Lung (tissue), 12 donors: Measurements from ENCODE around the gene MED14. TPM values are rescaled to one million over a fixed set of nuclear protein-coding genes. Genes with fewer than 3 reads are reported as not detected.

Experiments
- ATAC-seq: fragments of 200-7000 bp; cut with Tn5 transposase; one replicate; pipeline ENCODE4 v1.9.1; 2020; ENCODE audit warnings: moderate number of reproducible peaks; ENCODE audit not compliant: insufficient read depth, low FRiP score
- DNase-seq, 3 donors: peaks; one replicate each; pipeline ENCODE4 v3.0.0-alpha.2; 2013 to 2017
- H3K27ac ChIP-seq, 2 donors: one replicate each; pipeline ENCODE4 v1.5.1; 2013; ENCODE audit warnings: mild to moderate bottlenecking in 2 of 2, moderate library complexity in 2 of 2, control low read depth in 1 of 2, inconsistent platforms in 1 of 2, low read depth in 1 of 2, low read length in 1 of 2
- H3K27me3 ChIP-seq, 3 donors: one replicate each; pipeline ENCODE4 v1.5.1; 2013; ENCODE audit warnings: low read length in 2 of 3; ENCODE audit not compliant: control insufficient read depth in 3 of 3, insufficient read depth in 3 of 3
- H3K36me3 ChIP-seq, 4 donors: one replicate each; pipeline ENCODE4 v1.5.1; 2013; ENCODE audit warnings: low read length in 4 of 4, mild to moderate bottlenecking in 1 of 4, moderate library complexity in 1 of 4; ENCODE audit not compliant: control insufficient read depth in 4 of 4, insufficient read depth in 4 of 4
- H3K4me1 ChIP-seq, 5 donors: one replicate each; pipeline ENCODE4 v1.5.1; 2013; ENCODE audit warnings: low read length in 5 of 5, mild to moderate bottlenecking in 2 of 5, moderate library complexity in 1 of 5; ENCODE audit not compliant: control insufficient read depth in 5 of 5, insufficient read depth in 5 of 5
- H3K4me3 ChIP-seq: one replicate; pipeline ENCODE4 v1.5.1; 2013; ENCODE audit warnings: mild to moderate bottlenecking, control low read depth, moderate library complexity
- H3K9ac ChIP-seq, 2 donors: one replicate each; pipeline ENCODE4 v1.5.1; 2013; ENCODE audit warnings: low read length in 2 of 2, control low read depth in 1 of 2; ENCODE audit not compliant: insufficient read depth in 1 of 2
- H3K9me3 ChIP-seq, 4 donors: one replicate each; pipeline ENCODE4 v1.5.1; 2013; ENCODE audit warnings: low read length in 3 of 4, mild to moderate bottlenecking in 1 of 4, moderate library complexity in 1 of 4; ENCODE audit not compliant: control insufficient read depth in 4 of 4, insufficient read depth in 3 of 4
- WGBS, 2 donors: extraction: QIAGEN DNeasy Blood & Tissue Kit; methylation state at CpG; one replicate each; pipeline ENCODE4 v1.1.7; 2013; 5-methylcytosine and 5-hydroxymethylcytosine counted together
- polyA plus RNA-seq, 2 donors: library from polyadenylated mRNA; stranded (reverse); fragments of 200-250 nt; gene quantifications; one replicate each; pipeline ENCODE4 v1.2.1, GENCODE V29; 2013
- total RNA-seq, 2 donors: library from RNA; depleted of rRNA in 1 of 2; stranded (reverse); fragments of >200 nt in 1 of 2; gene quantifications; one replicate each; pipeline ENCODE4 v1.2.1, GENCODE V29; 2014 to 2021
- TF ChIP-seq, protein P1 (sequence below): IDR thresholded peaks from 2 replicates; pipeline ENCODE4 v1.5.1; 2012; ENCODE audit warnings: mild to moderate bottlenecking; ENCODE audit errors: control extremely low read depth, extremely low read depth
- donor health status: control.
- donor health status: control.
- donor health status: Bipolar disorder and iron deficiency.
- donor health status: healthy.
- donor health status: DM: yes; HTN: yes; CAD: no.

Gene MED14
- total and polyA plus RNA-seq, 4 donors: 9.1 to 41.1 (median 25.6) TPM

- ATAC-seq (no peak), DNase-seq (no peak)
- Histone ChIP-seq H3K27me3 (peaks cover 0 to 9% (median 5%) of the 10 kb centered on the region in 3 donors), H3K9ac (no peak overlapping the region), H3K4me1 (no peaks in the 10 kb centered on the region), H3K9me3 (no peaks in the 10 kb centered on the region), H3K4me3 (no peak overlapping the region), H3K27ac (no peak overlapping the region), H3K36me3 (no peaks in the 10 kb centered on the region)
- TF ChIP-seq, protein P1, sequence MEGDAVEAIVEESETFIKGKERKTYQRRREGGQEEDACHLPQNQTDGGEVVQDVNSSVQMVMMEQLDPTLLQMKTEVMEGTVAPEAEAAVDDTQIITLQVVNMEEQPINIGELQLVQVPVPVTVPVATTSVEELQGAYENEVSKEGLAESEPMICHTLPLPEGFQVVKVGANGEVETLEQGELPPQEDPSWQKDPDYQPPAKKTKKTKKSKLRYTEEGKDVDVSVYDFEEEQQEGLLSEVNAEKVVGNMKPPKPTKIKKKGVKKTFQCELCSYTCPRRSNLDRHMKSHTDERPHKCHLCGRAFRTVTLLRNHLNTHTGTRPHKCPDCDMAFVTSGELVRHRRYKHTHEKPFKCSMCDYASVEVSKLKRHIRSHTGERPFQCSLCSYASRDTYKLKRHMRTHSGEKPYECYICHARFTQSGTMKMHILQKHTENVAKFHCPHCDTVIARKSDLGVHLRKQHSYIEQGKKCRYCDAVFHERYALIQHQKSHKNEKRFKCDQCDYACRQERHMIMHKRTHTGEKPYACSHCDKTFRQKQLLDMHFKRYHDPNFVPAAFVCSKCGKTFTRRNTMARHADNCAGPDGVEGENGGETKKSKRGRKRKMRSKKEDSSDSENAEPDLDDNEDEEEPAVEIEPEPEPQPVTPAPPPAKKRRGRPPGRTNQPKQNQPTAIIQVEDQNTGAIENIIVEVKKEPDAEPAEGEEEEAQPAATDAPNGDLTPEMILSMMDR: no peak
- 52 to 89% methylated on average over 2 to 4 of the region's 4 CpGs for WGBS, 2 donors
Observed at GRCh38 chrX:40612511-40612910, 122.8 kb downstream of the MED14 start.

GRCh38 chrX:40607381-40607780 is 128.0 kb downstream of the MED14 start:
- no peak for ATAC-seq
- no peaks in the 10 kb centered on the region for H3K36me3 ChIP-seq
- H3K9me3 ChIP-seq: no peaks in the 10 kb centered on the region
- H3K27me3 ChIP-seq: peaks cover 0 to 23% (median 10%) of the 10 kb centered on the region in 3 donors
- TF ChIP-seq, protein P1: no peak
- DNase-seq: peak in 2 of 3 donors; percentile 14 to 37
- H3K27ac ChIP-seq: no peak overlapping the region
- H3K4me3 ChIP-seq: no peak overlapping the region
- no peaks in the 10 kb centered on the region for H3K4me1 ChIP-seq
- no peak overlapping the region for H3K9ac ChIP-seq
- WGBS, 2 donors: 67 to 73% methylated on average over 3 of the region's 3 CpGs

DNA sequence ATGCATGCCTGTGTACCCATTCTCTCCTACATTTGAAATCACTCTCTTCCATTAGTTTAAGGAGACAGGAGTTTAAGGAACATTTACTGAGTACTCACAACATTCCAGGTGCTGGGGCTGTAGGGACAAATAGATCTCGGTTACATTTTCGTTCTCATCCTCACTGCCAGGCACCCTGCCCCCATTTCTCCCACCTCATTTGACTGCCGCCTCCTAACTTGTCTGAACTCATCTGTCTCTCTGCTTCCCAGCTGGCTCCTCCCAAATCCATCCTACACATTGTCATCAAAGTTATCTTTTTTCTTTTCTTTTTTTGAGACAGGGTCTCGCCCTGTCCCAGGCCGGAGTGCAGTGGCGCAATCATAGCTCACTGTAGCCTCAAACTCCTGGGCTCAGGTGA is 131.9 kb downstream of the MED14 start:
- H3K36me3 ChIP-seq: peaks cover 0 to 8% (median 4%) of the 10 kb centered on the region in 4 donors
- peaks cover 0 to 43% (median 19%) of the 10 kb centered on the region in 3 donors for H3K27me3 ChIP-seq

More for the DNA sequence above, 131.9 kb downstream of the MED14 start:
- Histone ChIP-seq H3K4me1 (no peaks in the 10 kb centered on the region), H3K27ac (no peak overlapping the region), H3K9ac (no peak overlapping the region), H3K4me3 (no peak overlapping the region), H3K9me3 (no peaks in the 10 kb centered on the region)
- TF ChIP-seq, protein P1: no peak
- 90 to 97% methylated on average over 6 of the region's 6 CpGs for WGBS, 2 donors
- ATAC-seq: no peak
- DNase-seq: no peak

Other genes with a start within 250 kb of the MED14 start
- gene ATP6AP2, start 154.6 kb downstream of the MED14 start, total RNA-seq: 100 to 1,000 TPM; 103 to 108 TPM
- 100 to 1,000 TPM in 1 of 2 donors, 10 to 100 TPM in 1; 65.9 to 113 TPM for gene ATP6AP2, start 154.6 kb downstream of the MED14 start, polyA plus RNA-seq
- gene MPC1L, start 112.1 kb downstream of the MED14 start, total RNA-seq: not detected
- not detected for gene MPC1L, start 112.1 kb downstream of the MED14 start, polyA plus RNA-seq
- gene CXorf38, start 88.0 kb downstream of the MED14 start, total RNA-seq: 10 to 100 TPM; 16.2 to 17.8 TPM
- 10 to 100 TPM in 1 of 2 donors, 1 to 10 TPM in 1; 8.2 to 16.0 TPM for gene CXorf38, start 88.0 kb downstream of the MED14 start, polyA plus RNA-seq